OCI-LY3 (cell line): ENCODE data around the gene SMYD3.
"Not testable (repeated sequence)": the region's sequence is repeated elsewhere in the genome, so short reads cannot be mapped to it uniquely, and the experiment has no call there.

Source experiments
- H2AFZ ChIP-seq: fragments of 200-600, 300-600 bp; shearing (Covaris generic); 2 replicates; pipeline ENCODE4 v1.6.0; 2014; ENCODE audit warnings: antibody characterized with exemption, low read depth, low read length
- H3K27ac ChIP-seq: fragments of 200-600, 300-600 bp; sonication (generic); 2 replicates; pipeline ENCODE4 v1.5.1; 2014; ENCODE audit warnings: mild to moderate bottlenecking, low read length, moderate library complexity, mixed read lengths
- H3K27me3 ChIP-seq: fragments of 200-600, 300-600 bp; sonication (generic); 2 replicates; pipeline ENCODE4 v1.6.1; 2014; ENCODE audit warnings: low read depth, low read length, mixed read lengths
- H3K36me3 ChIP-seq: fragments of 200-600, 300-600 bp; sonication (generic); replicated peaks from 2 replicates; pipeline ENCODE3; 2014; ENCODE audit warnings: low read depth, low read length, mixed read lengths
- H3K4me1 ChIP-seq: fragments of 300-600, 200-600 bp; sonication (generic); 2 replicates; pipeline ENCODE4 v1.6.1; 2014; ENCODE audit warnings: low read length, mixed read lengths
- H3K4me2 ChIP-seq: fragments of 200-600, 300-600 bp; sonication (generic); 2 replicates; pipeline ENCODE4 v1.6.1; 2014; ENCODE audit warnings: low read length, mixed read lengths
- H3K4me3 ChIP-seq: fragments of 300-600, 200-600 bp; sonication (generic); 2 replicates; pipeline ENCODE4 v1.5.1; 2014; ENCODE audit warnings: antibody characterized with exemption, mild to moderate bottlenecking, low read length, moderate library complexity
- H3K79me2 ChIP-seq: fragments of 300-600, 200-600 bp; shearing (Covaris generic); 2 replicates; pipeline ENCODE4 v1.6.1; 2014; ENCODE audit warnings: mild to moderate bottlenecking, low read length, mixed read lengths
- H3K9ac ChIP-seq: fragments of 300-600, 200-600 bp; shearing (Covaris generic); 2 replicates; pipeline ENCODE4 v1.6.0; 2014; ENCODE audit warnings: mild to moderate bottlenecking, low read length, moderate library complexity
- H3K9me3 ChIP-seq: fragments of 200-600, 300-600 bp; shearing (Covaris generic); 2 replicates; pipeline ENCODE4 v1.6.1; 2014; ENCODE audit warnings: low read length, mixed read lengths; ENCODE audit not compliant: insufficient read depth
- H4K20me1 ChIP-seq: fragments of 200-600, 300-600 bp; sonication (generic); 2 replicates; pipeline ENCODE4 v1.6.1; 2016; ENCODE audit warnings: low read length, mixed read lengths; ENCODE audit not compliant: insufficient read depth
- EZH2phosphoT487 ChIP-seq: fragments of 200-600 bp; shearing (Covaris generic); IDR thresholded peaks from 2 replicates; pipeline ENCODE4 v1.6.1; 2018; ENCODE audit warnings: antibody characterized with exemption, mixed run types, low read depth
- TF ChIP-seq, protein P1 (sequence below): fragments of 200-600, 300-600 bp; sonication (generic); IDR thresholded peaks from 2 replicates; pipeline ENCODE4 v1.5.1; 2014; ENCODE audit warnings: antibody characterized with exemption, low read length, low read depth

The SMYD3 gene

DNA sequence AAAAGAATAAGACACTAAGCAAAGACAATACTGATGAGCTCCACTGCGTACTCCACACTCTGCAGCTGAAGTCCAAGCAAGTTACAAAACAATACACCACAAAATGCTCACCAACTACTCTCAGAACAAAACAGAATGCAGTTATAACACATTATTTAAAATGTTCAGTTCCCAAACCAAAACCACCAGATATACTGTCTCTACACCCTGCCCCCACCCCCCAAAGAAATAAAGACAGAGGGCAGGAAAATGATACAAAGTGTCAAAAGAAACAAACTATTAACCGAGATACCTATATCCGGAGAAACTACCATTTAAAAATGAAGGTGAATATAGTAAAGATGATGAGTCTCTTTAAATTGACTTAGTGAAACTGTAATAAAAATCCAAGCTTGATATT is 729.3 kb downstream of the SMYD3 start:
- no peak overlapping the region for H3K27ac ChIP-seq
- H3K9ac ChIP-seq, result no peak overlapping the region
- TF ChIP-seq, protein P1, sequence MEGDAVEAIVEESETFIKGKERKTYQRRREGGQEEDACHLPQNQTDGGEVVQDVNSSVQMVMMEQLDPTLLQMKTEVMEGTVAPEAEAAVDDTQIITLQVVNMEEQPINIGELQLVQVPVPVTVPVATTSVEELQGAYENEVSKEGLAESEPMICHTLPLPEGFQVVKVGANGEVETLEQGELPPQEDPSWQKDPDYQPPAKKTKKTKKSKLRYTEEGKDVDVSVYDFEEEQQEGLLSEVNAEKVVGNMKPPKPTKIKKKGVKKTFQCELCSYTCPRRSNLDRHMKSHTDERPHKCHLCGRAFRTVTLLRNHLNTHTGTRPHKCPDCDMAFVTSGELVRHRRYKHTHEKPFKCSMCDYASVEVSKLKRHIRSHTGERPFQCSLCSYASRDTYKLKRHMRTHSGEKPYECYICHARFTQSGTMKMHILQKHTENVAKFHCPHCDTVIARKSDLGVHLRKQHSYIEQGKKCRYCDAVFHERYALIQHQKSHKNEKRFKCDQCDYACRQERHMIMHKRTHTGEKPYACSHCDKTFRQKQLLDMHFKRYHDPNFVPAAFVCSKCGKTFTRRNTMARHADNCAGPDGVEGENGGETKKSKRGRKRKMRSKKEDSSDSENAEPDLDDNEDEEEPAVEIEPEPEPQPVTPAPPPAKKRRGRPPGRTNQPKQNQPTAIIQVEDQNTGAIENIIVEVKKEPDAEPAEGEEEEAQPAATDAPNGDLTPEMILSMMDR, result no peak
- no peak for TF ChIP-seq EZH2phosphoT487
- no peak overlapping the region for H3K4me3 ChIP-seq
- H3K79me2 ChIP-seq, result no peaks in the 10 kb centered on the region
- H2AFZ ChIP-seq, result no peak overlapping the region
- H3K36me3 ChIP-seq, result no peaks in the 10 kb centered on the region
- H3K27me3 ChIP-seq, result no peaks in the 10 kb centered on the region
- H4K20me1 ChIP-seq, result no peaks in the 10 kb centered on the region
- peaks cover 5% of the 10 kb centered on the region; the same call in 1 of the 2 replicates for H3K9me3 ChIP-seq
- H3K4me1 ChIP-seq, result no peaks in the 10 kb centered on the region
- H3K4me2 ChIP-seq, result no peak overlapping the region

DNA sequence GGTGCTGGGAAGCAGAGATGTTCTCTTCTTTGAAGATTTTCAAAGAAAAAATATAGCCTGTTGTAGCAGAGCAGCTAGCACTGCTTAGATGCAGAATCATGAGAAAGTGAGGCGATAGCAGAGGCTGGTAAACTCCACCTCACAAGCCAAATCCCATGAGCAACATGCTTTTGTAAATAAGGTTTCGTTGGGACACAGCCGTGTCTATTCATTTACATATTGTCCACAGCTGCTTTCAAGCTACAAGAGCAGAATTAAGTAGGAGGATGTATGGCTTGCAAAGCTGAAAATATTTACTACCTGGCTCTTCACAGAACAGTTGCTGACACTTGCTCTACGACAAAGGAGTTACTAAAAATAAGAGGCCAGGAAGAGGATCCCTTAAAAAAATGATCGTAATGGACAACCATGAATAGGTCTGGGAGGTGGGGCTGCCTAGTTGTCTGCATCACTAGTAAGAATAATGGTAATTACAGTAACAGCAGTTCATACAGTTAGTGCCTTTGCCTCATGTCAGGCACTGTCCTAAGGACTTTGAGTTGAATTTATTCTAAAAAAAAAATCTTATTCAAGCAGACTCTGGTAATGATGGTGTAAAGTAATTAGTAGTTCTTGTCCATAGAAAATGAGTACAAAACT is 730.3 kb downstream of the SMYD3 start:
- no peaks in the 10 kb centered on the region for H3K79me2 ChIP-seq

DNA sequence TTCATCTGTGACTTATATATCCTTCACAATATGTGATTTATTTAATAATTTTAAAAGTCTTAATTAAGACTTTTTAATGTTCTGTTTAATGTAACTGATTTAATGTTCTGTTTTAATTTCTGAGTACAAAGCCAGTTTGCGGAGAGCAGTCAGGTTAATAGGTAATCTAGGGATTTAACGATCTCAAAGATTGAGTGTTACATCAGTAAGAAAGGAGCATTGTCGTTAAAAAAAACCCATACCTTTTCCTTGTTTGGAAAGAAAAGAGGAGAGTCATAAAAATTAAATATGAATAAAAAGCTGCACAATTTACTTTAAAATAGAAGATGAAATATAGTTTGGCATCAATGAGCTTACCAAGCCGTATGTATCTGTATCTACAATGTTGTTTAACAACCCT is 730.9 kb downstream of the SMYD3 start:
- no peak overlapping the region for H3K27ac ChIP-seq
- H2AFZ ChIP-seq, result no peak overlapping the region
- no peak overlapping the region for H3K4me3 ChIP-seq
- no peak for TF ChIP-seq EZH2phosphoT487
- TF ChIP-seq, protein P1, result no peak
- H3K4me2 ChIP-seq, result no peak overlapping the region
- no peak overlapping the region for H3K9ac ChIP-seq
- no peaks in the 10 kb centered on the region for H3K27me3 ChIP-seq
- H4K20me1 ChIP-seq, result no peaks in the 10 kb centered on the region
- no peaks in the 10 kb centered on the region for H3K79me2 ChIP-seq
- H3K9me3 ChIP-seq, result peaks cover 5% of the 10 kb centered on the region; the same call in 1 of the 2 replicates
- H3K36me3 ChIP-seq, result no peaks in the 10 kb centered on the region
- no peaks in the 10 kb centered on the region for H3K4me1 ChIP-seq

More for the DNA sequence above, 730.3 kb downstream of the SMYD3 start:
- H3K9me3 ChIP-seq, result peaks cover 5% of the 10 kb centered on the region; the same call in 1 of the 2 replicates
- no peak overlapping the region for H3K9ac ChIP-seq
- H3K4me1 ChIP-seq, result no peaks in the 10 kb centered on the region
- no peak overlapping the region for H2AFZ ChIP-seq
- H3K27ac ChIP-seq, result no peak overlapping the region
- no peak overlapping the region for H3K4me3 ChIP-seq
- no peaks in the 10 kb centered on the region for H3K36me3 ChIP-seq
- H3K4me2 ChIP-seq, result no peak overlapping the region
- H4K20me1 ChIP-seq, result no peaks in the 10 kb centered on the region
- TF ChIP-seq, protein P1, result no peak
- no peak for TF ChIP-seq EZH2phosphoT487
- H3K27me3 ChIP-seq, result no peaks in the 10 kb centered on the region

DNA sequence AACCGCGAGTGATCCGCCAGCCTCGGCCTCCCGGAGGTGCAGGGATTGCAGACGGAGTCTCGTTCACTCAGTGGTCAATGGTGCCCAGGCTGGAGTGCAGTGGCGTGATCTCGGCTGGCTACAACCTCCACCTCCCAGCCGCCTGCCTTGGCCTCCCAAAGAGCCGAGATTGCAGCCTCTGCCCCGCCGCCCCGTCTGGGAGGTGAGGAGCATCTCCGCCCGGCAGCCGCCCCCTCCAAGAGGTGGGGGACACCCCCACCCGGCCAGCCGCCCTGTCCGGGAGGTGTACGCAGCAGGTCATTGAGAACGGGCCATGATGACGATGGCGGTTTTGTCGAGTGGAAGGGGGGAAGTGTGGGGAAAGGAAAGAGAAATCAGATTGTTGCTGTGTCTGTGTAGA is 732.1 kb downstream of the SMYD3 start:
- H3K4me3 ChIP-seq, H2AFZ ChIP-seq, H3K9me3 ChIP-seq, H3K36me3 ChIP-seq, H3K4me2 ChIP-seq, H3K4me1 ChIP-seq, H3K27ac ChIP-seq, H3K27me3 ChIP-seq, H3K79me2 ChIP-seq, H4K20me1 ChIP-seq, H3K9ac ChIP-seq: not testable (repeated sequence)
